Liver (tissue), 9 donors: ENCODE data around the gene ZNRD2. TPM values are rescaled to one million over a fixed set of nuclear protein-coding genes. Genes with fewer than 3 reads are reported as not detected.

ENCODE experiments used
- DNase-seq: peaks from one replicate; pipeline ENCODE4 v3.0.0-alpha.2; 2017; ENCODE audit warnings: low spot score
- H3K27ac ChIP-seq, 2 donors: one replicate each; pipeline ENCODE4 v1.7.0; 2013; ENCODE audit warnings: inconsistent platforms in 2 of 2, low read length in 2 of 2, control low read depth in 1 of 2, low read depth in 1 of 2, mild to moderate bottlenecking in 1 of 2
- H3K27me3 ChIP-seq, 4 donors: one replicate each; pipeline versions ENCODE4 v1.6.1 to v1.7.0; 2013; ENCODE audit warnings: low read length in 3 of 4, inconsistent platforms in 1 of 4, mild to moderate bottlenecking in 1 of 4, moderate library complexity in 1 of 4; ENCODE audit not compliant: control insufficient read depth in 4 of 4, insufficient read depth in 4 of 4
- H3K36me3 ChIP-seq, 4 donors: one replicate each; pipeline versions ENCODE4 v1.6.1 to v1.7.0; 2013; ENCODE audit warnings: low read length in 3 of 4, mild to moderate bottlenecking in 3 of 4, low read depth in 1 of 4, moderate library complexity in 1 of 4; ENCODE audit not compliant: control insufficient read depth in 4 of 4, insufficient read depth in 3 of 4
- H3K4me1 ChIP-seq, 4 donors: one replicate each; pipeline versions ENCODE4 v1.6.1 to v1.7.0; 2013; ENCODE audit warnings: low read length in 3 of 4, mild to moderate bottlenecking in 3 of 4, moderate library complexity in 1 of 4; ENCODE audit not compliant: control insufficient read depth in 4 of 4, insufficient read depth in 4 of 4
- H3K4me3 ChIP-seq, 3 donors: one replicate each; pipeline versions ENCODE4 v1.6.1 to v1.7.0; 2013; ENCODE audit warnings: low read length in 3 of 3, control low read depth in 1 of 3, low read depth in 1 of 3, mild to moderate bottlenecking in 1 of 3
- H3K9ac ChIP-seq, 2 donors: one replicate each; pipeline ENCODE4 v1.7.0; 2013; ENCODE audit warnings: low read length in 2 of 2, mild to moderate bottlenecking in 2 of 2, moderate library complexity in 2 of 2, control low read depth in 1 of 2, low read depth in 1 of 2
- H3K9me3 ChIP-seq, 4 donors: one replicate each; pipeline versions ENCODE4 v1.6.1 to v1.7.0; 2013; ENCODE audit warnings: low read length in 3 of 4; ENCODE audit not compliant: control insufficient read depth in 4 of 4
- ATF3 ChIP-seq: IDR thresholded peaks from 2 replicates; pipeline ENCODE4 v1.6.1; 2016; ENCODE audit warnings: antibody characterized with exemption
- CTCF ChIP-seq: fragments of 150-350 bp; IDR thresholded peaks from 2 replicates; pipeline ENCODE4 v1.5.1; 2017; ENCODE audit warnings: improper control_type of control experiment, low read depth, low read length; ENCODE audit not compliant: missing input control
- FOXA1 ChIP-seq: IDR thresholded peaks from 2 replicates; pipeline ENCODE4 v1.6.1; 2016; ENCODE audit warnings: antibody characterized with exemption
- GABPA ChIP-seq, 2 donors: IDR thresholded peaks in 1 of 2; conservative IDR thresholded peaks in 1 of 2; 2 replicates each; pipeline ENCODE4 v1.6.1; 2016; ENCODE audit warnings: antibody characterized with exemption in 2 of 2, mild to moderate bottlenecking in 1 of 2, moderate library complexity in 1 of 2
- HNF4A ChIP-seq, 2 donors: conservative IDR thresholded peaks; 2 replicates each; pipeline ENCODE4 v1.6.1; 2016; ENCODE audit warnings: antibody characterized with exemption in 2 of 2, mild to moderate bottlenecking in 2 of 2
- HNF4G ChIP-seq: IDR thresholded peaks from 2 replicates; pipeline ENCODE4 v1.6.1; 2016; ENCODE audit warnings: antibody characterized with exemption
- JUND ChIP-seq, 2 donors: IDR thresholded peaks; 2 replicates each; pipeline ENCODE4 v1.6.1; 2016; ENCODE audit warnings: antibody characterized with exemption in 2 of 2
- MAX ChIP-seq: IDR thresholded peaks from 2 replicates; pipeline ENCODE4 v1.6.1; 2016; ENCODE audit warnings: antibody characterized with exemption
- NR2F2 ChIP-seq: IDR thresholded peaks from 2 replicates; pipeline ENCODE4 v1.6.1; 2016; ENCODE audit warnings: antibody characterized with exemption
- RAD21 ChIP-seq, 2 donors: IDR thresholded peaks; 2 replicates each; pipeline ENCODE4 v1.6.1; 2016; ENCODE audit warnings: antibody characterized with exemption in 2 of 2, mild to moderate bottlenecking in 2 of 2
- REST ChIP-seq: IDR thresholded peaks from 2 replicates; pipeline ENCODE4 v1.6.1; 2016; ENCODE audit warnings: antibody characterized with exemption, mild to moderate bottlenecking
- RXRA ChIP-seq, 2 donors: IDR thresholded peaks; 2 replicates each; pipeline ENCODE4 v1.6.1; 2017 to 2018; ENCODE audit warnings: antibody characterized with exemption in 2 of 2, mild to moderate bottlenecking in 1 of 2
- SP1 ChIP-seq: IDR thresholded peaks from 2 replicates; pipeline ENCODE4 v1.6.1; 2018; ENCODE audit warnings: antibody characterized with exemption, mild to moderate bottlenecking
- TAF1 ChIP-seq: conservative IDR thresholded peaks from 2 replicates; pipeline ENCODE4 v1.6.1; 2016; ENCODE audit warnings: antibody characterized with exemption, mild to moderate bottlenecking
- YY1 ChIP-seq: IDR thresholded peaks from 2 replicates; pipeline ENCODE4 v1.6.1; 2016; ENCODE audit warnings: antibody characterized with exemption, mild to moderate bottlenecking
- ZBTB33 ChIP-seq: IDR thresholded peaks from 2 replicates; pipeline ENCODE4 v1.6.1; 2016; ENCODE audit warnings: antibody characterized with exemption
- WGBS: extraction: QIAGEN DNeasy Blood & Tissue Kit; methylation state at CpG from one replicate; pipeline ENCODE4 v1.1.7; 2013; 5-methylcytosine and 5-hydroxymethylcytosine counted together
- polyA plus RNA-seq, 2 donors: library from polyadenylated mRNA; stranded (reverse) in 1 of 2; unstranded in 1 of 2; fragments of 200-250 nt in 1 of 2; fragments of >200 nt in 1 of 2; fragmentation: Nextera tagmentation in 1 of 2; extraction: Ambion mirVana in 1 of 2; gene quantifications; one replicate each; pipeline versions ENCODE4 v1.2.1 to v1.2.3, GENCODE V29; 2013 to 2015
- total RNA-seq, 2 donors: library from RNA; depleted of rRNA; stranded (reverse); fragments of >200 nt; gene quantifications; one replicate each; pipeline ENCODE4 v1.2.3, GENCODE V29; 2014
- donor health status: healthy.
- donor health status: healthy.
- donor health status: healthy.
- donor health status: healthy.
- donor health status: healthy.

The ZNRD2 gene
- total and polyA plus RNA-seq, 4 donors: 18.2 to 39.5 (median 28.0) TPM

GRCh38 chr11:65554842-65555430 lies 15.3 kb upstream of the ZNRD2 start:
- no peaks in the 10 kb centered on the region for H3K27me3 ChIP-seq
- TF ChIP-seq HNF4A (conservative IDR thresholded peaks at IDR 0.05): no peak
- TF ChIP-seq TAF1: no peak
- no peak for TF ChIP-seq RXRA (IDR thresholded peaks at IDR 0.05)
- TF ChIP-seq FOXA1: no peak
- no peak for TF ChIP-seq REST
- no peak for TF ChIP-seq JUND (IDR thresholded peaks at IDR 0.05)
- TF ChIP-seq ZBTB33: no peak
- no peak for TF ChIP-seq HNF4G
- TF ChIP-seq SP1: no peak
- TF ChIP-seq NR2F2: no peak
- no peak for TF ChIP-seq ATF3
- TF ChIP-seq RAD21 (IDR thresholded peaks at IDR 0.05): no peak
- no peaks in the 10 kb centered on the region for H3K9me3 ChIP-seq
- H3K9ac ChIP-seq: peak overlapping the region in 1 of 2 donors; percentile 47
- H3K4me3 ChIP-seq: no peak overlapping the region
- peaks cover 9 to 51% (median 24%) of the 10 kb centered on the region in 4 donors for H3K4me1 ChIP-seq
- peaks cover 0 to 4% (median 0%) of the 10 kb centered on the region in 4 donors for H3K36me3 ChIP-seq
- 94% methylated on average over 4 of the region's 4 CpGs for WGBS
- peak overlapping the region in 1 of 2 donors; percentile 19 for H3K27ac ChIP-seq
- no peak for DNase-seq

GRCh38 chr11:65555693-65556231 lies 14.5 kb upstream of the ZNRD2 start:
- Histone ChIP-seq H3K4me3 (no peak overlapping the region), H3K27me3 (no peaks in the 10 kb centered on the region), H3K27ac (peak overlapping the region in 1 of 2 donors; percentile 19), H3K4me1 (peaks cover 13 to 55% (median 25%) of the 10 kb centered on the region in 4 donors), H3K36me3 (peaks cover 0 to 4% (median 0%) of the 10 kb centered on the region in 4 donors), H3K9me3 (no peaks in the 10 kb centered on the region), H3K9ac (no peak overlapping the region)
- no peak for TF ChIP-seq MAX
- TF ChIP-seq HNF4G: no peak
- TF ChIP-seq HNF4A (conservative IDR thresholded peaks at IDR 0.05): peak in 1 of 2 donors; percentile 29
- TF ChIP-seq YY1: no peak
- TF ChIP-seq SP1: no peak
- no peak for TF ChIP-seq GABPA (IDR thresholded peaks at IDR 0.05 in 1 of 2, conservative IDR thresholded peaks at IDR 0.05 in 1 of 2)
- peak; percentile 18 for TF ChIP-seq NR2F2
- TF ChIP-seq JUND (IDR thresholded peaks at IDR 0.05): peak in 1 of 2 donors; percentile 67
- TF ChIP-seq RXRA (IDR thresholded peaks at IDR 0.05): peak; percentile 12 to 77
- no peak for TF ChIP-seq CTCF
- TF ChIP-seq ATF3: no peak
- WGBS: 54% methylated on average over 6 of the region's 6 CpGs
- no peak for DNase-seq
